ENCODE data around the gene CDC40.

CDC40 gene

DNA sequence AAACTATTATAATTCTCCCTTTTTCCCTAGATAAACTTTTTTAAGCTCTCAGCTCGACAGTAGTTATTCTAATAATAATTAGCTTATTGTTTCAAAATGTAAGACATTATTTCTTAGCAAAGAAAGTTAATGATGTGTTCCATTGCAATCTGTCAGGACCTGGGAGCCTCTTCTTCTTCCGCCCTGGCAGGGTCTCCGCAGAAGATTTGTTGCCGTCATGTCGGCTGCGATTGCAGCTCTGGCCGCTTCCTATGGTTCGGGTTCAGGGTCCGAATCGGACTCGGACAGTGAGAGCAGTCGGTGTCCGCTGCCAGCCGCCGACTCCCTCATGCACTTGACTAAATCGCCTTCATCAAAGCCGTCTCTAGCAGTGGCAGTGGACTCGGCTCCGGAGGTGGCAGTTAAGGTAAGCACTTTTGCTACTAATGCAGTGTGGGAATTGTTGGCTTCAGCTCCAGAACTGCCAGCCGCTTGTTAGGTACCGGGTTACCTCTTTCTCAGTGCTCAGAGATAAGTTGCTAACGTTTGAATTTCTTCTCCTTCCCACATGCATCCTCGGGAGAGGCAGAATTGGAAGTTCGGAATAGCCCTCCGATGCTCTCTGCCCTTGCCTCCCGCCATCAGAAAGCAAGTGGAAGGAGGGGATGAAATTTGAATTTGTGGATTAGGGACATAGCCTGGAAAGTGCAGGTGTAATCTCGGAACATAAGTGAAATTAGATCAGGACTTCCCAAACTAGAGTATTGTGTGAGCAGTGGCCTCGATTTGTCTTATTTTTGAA lies at the start of gene CDC40:
TSS of gene CDC40 (plus strand) at position 200 of the 781 bp plus-strand sequence. CDS start at position 218, 18 bp downstream.
- peak within 1 kb of the TSS; percentile 89 for H3K4me3 ChIP-seq (ENCODE audit: low read depth, low read length)
- peak within 1 kb of the TSS; percentile 84 for H2AFZ ChIP-seq (ENCODE audit: low read length, unreplicated experiment)
- peaks cover 45% of the 10 kb centered on the region for H3K4me1 ChIP-seq (ENCODE audit: control insufficient read depth, insufficient read depth, low read length, unreplicated experiment)
- no peaks in the 10 kb centered on the region for H3K36me3 ChIP-seq (ENCODE audit: insufficient read depth, low read length)
- H3K27ac ChIP-seq (ENCODE audit: low read depth, low read length) = peak within 1 kb of the TSS; percentile 82
- H3K27me3 ChIP-seq (ENCODE audit: insufficient read depth, low read length) = no peaks in the 10 kb centered on the region
- peaks cover 75% of the 10 kb centered on the region for H3K79me2 ChIP-seq (ENCODE audit: control insufficient read depth, insufficient read depth, low read length, unreplicated experiment)

DNA sequence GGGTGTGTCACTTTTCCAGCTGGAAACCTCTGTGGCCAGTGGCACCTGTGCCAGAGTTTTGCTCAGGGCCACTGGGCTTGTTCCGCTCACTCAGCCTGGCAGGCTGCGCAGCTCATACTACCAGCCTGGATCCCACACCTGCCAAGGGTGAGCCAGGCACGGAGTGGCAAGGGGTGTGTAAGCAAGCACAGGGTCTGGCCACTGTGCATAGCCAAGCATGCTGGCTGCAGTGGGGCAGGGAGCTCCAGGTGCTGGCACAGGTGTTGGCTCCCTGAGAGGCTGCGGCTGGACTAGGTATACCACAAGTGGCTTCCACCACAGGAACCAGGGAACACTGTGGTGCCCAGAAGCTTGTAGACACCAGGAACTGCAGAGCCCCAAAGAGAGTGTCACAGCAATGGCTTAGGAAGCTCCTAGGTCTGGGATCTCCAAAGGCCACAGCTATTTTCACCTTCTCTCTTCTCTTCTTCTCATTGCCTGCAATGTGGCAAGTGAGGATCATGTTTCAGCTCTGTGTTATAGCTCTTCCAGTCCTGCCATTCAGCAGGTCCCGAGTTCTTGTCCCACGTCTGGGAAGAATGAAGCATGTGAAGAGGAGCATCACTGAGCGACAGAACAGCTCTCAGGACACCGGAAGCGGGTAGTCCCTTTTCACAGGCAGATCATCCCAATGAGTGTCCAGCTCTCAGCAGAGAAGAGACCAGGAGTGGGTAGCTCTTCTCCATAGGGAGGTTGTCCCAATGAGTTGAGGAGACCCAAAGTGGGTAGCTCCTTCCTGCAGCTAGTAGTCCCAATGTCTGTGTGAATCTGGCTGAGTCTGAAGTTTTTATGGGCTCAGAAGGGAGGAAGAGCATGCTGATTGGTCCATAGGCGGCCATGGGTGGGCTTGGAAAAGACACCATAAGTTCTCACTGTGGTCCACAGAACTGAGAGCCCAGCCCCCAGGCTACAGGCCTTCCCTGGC lies 42.0 kb upstream of the CDC40 start:
- H3K27me3 ChIP-seq (ENCODE audit: insufficient read depth, low read length) = no peaks in the 10 kb centered on the region
- H3K36me3 ChIP-seq (ENCODE audit: insufficient read depth, low read length) = no peaks in the 10 kb centered on the region; the same call in 1 of the 2 replicates
- H3K4me1 ChIP-seq (ENCODE audit: control insufficient read depth, insufficient read depth, low read length, unreplicated experiment) = no peaks in the 10 kb centered on the region
- H2AFZ ChIP-seq (ENCODE audit: low read length, unreplicated experiment) = no peak overlapping the region
- H3K27ac ChIP-seq (ENCODE audit: low read depth, low read length) = no peak overlapping the region
- no peaks in the 10 kb centered on the region for H3K79me2 ChIP-seq (ENCODE audit: control insufficient read depth, insufficient read depth, low read length, unreplicated experiment)
- H3K4me3 ChIP-seq (ENCODE audit: low read depth, low read length) = no peak overlapping the region

DNA sequence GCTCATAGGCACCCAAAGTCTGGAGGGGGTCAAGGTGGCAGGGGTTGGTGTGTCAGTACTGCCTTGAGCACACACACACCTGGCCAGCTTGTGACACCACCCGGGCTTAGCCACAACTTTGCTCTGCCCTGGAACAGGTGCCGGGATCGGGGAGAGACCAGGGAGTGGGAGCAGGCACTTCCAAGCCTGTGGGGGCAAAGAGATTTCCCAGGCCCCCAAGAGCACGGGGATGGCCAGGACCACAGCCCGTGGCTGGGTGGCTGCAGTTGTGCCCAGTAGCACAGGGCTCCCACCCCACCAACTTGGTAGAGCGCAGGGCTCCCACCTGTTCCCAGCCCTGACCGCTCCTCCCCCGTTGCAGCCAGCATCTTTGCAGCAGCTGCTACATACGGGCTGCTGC lies 41.2 kb upstream of the CDC40 start:
- H3K4me1 ChIP-seq (ENCODE audit: control insufficient read depth, insufficient read depth, low read length, unreplicated experiment) = no peaks in the 10 kb centered on the region
- no peaks in the 10 kb centered on the region for H3K79me2 ChIP-seq (ENCODE audit: control insufficient read depth, insufficient read depth, low read length, unreplicated experiment)
- no peak overlapping the region for H3K27ac ChIP-seq (ENCODE audit: low read depth, low read length)
- H3K4me3 ChIP-seq (ENCODE audit: low read depth, low read length) = no peak overlapping the region
- H3K36me3 ChIP-seq (ENCODE audit: insufficient read depth, low read length) = no peaks in the 10 kb centered on the region; the same call in 1 of the 2 replicates
- no peaks in the 10 kb centered on the region for H3K27me3 ChIP-seq (ENCODE audit: insufficient read depth, low read length)
- no peak overlapping the region for H2AFZ ChIP-seq (ENCODE audit: low read length, unreplicated experiment)

DNA sequence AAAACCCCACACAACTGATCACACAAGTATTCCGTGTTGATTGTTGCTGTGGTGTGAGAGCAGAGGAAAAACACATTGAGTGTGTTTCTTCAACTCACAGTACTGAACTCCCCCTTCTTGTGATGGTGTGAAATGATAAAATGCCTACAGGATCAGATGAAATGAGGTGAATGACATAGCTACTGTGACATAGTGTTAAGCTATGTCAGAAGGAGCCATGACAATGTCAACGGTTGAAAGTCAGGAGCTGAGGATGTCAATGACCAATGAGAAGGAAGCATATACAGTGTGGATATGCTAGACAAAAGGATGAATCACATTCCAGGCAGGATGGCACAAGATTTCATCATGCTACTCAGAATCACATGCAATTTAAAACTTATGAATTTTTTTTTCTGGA lies 39.6 kb upstream of the CDC40 start:
- Histone ChIP-seq H3K79me2 (ENCODE audit: control insufficient read depth, insufficient read depth, low read length, unreplicated experiment) (no peaks in the 10 kb centered on the region), H2AFZ (ENCODE audit: low read length, unreplicated experiment) (no peak overlapping the region), H3K27ac (ENCODE audit: low read depth, low read length) (no peak overlapping the region), H3K36me3 (ENCODE audit: insufficient read depth, low read length) (no peaks in the 10 kb centered on the region; the same call in 1 of the 2 replicates), H3K27me3 (ENCODE audit: insufficient read depth, low read length) (no peaks in the 10 kb centered on the region), H3K4me1 (ENCODE audit: control insufficient read depth, insufficient read depth, low read length, unreplicated experiment) (no peaks in the 10 kb centered on the region), H3K4me3 (ENCODE audit: low read depth, low read length) (no peak overlapping the region)

DNA sequence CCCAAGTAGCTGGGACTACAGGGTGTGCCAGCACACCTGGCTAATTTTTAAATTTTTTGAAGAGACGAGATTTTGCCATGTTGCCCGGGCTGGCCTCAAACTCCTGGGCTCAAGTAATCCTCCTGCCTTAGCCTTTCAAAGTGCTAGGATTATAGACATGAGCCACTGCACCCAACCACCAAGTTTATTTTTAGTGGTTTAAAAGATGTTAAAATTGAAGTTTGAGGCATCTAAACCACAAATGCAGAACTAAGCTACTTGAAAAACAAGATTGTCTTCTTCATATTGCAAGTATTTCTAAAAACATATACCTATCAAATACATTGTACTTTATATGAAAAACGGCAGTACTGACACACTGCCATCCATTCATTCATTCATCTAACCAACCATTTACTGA lies 32.4 kb upstream of the CDC40 start:
- Histone ChIP-seq H3K36me3 (ENCODE audit: insufficient read depth, low read length) (peaks cover 2% of the 10 kb centered on the region; the same call in 1 of the 2 replicates), H3K27ac (ENCODE audit: low read depth, low read length) (no peak overlapping the region), H3K4me3 (ENCODE audit: low read depth, low read length) (no peak overlapping the region), H2AFZ (ENCODE audit: low read length, unreplicated experiment) (no peak overlapping the region), H3K27me3 (ENCODE audit: insufficient read depth, low read length) (no peaks in the 10 kb centered on the region), H3K79me2 (ENCODE audit: control insufficient read depth, insufficient read depth, low read length, unreplicated experiment) (peaks cover 4% of the 10 kb centered on the region), H3K4me1 (ENCODE audit: control insufficient read depth, insufficient read depth, low read length, unreplicated experiment) (no peaks in the 10 kb centered on the region)

DNA sequence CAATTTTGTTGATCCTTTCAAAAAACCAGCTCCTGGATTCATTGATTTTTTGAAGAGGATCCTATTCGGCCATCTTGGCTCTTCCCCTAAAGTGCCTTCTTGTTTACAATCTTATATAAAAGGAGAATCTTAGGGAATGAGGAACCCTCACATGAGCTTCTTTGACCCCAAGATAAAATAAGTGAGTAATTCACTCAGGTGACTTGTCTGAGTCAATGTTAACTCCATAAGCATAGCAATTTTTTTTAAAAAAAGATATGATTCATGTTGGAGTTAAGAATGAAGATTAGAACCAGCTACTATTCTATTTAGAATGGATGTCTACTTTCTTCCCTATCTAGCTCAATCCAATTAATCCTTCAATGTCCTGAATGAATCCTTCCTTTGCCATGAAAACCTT lies 21.7 kb upstream of the CDC40 start:
- peaks cover 10% of the 10 kb centered on the region for H3K79me2 ChIP-seq (ENCODE audit: control insufficient read depth, insufficient read depth, low read length, unreplicated experiment)
- H2AFZ ChIP-seq (ENCODE audit: low read length, unreplicated experiment) = no peak overlapping the region
- H3K4me3 ChIP-seq (ENCODE audit: low read depth, low read length) = no peak overlapping the region
- H3K27ac ChIP-seq (ENCODE audit: low read depth, low read length) = no peak overlapping the region
- no peaks in the 10 kb centered on the region for H3K27me3 ChIP-seq (ENCODE audit: insufficient read depth, low read length)
- H3K36me3 ChIP-seq (ENCODE audit: insufficient read depth, low read length) = no peaks in the 10 kb centered on the region
- no peaks in the 10 kb centered on the region for H3K4me1 ChIP-seq (ENCODE audit: control insufficient read depth, insufficient read depth, low read length, unreplicated experiment)

DNA sequence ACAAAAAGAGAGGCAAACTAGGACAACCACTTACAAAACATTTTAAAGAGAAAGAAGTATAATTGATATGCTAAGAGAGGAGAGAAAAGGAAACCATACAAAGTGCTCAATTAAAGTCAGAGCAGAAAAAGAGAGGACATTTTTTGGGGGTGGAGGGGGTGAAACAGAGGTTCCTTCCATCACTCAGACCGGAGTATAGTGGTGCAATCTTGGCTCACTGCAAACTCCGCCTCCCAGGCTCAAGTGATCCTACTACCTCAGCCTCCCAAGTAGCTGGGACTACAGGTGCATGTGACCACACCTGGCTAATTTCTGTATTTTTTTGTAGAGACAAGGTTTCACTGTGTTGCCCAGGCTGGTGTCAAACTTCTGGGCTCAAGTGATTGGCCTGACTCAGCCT lies 10.1 kb upstream of the CDC40 start:
- peaks cover 58% of the 10 kb centered on the region for H3K79me2 ChIP-seq (ENCODE audit: control insufficient read depth, insufficient read depth, low read length, unreplicated experiment)
- H3K27me3 ChIP-seq (ENCODE audit: insufficient read depth, low read length) = no peaks in the 10 kb centered on the region
- no peak overlapping the region for H3K27ac ChIP-seq (ENCODE audit: low read depth, low read length)
- H3K4me3 ChIP-seq (ENCODE audit: low read depth, low read length) = no peak overlapping the region
- H3K36me3 ChIP-seq (ENCODE audit: insufficient read depth, low read length) = no peaks in the 10 kb centered on the region
- no peak overlapping the region for H2AFZ ChIP-seq (ENCODE audit: low read length, unreplicated experiment)
- no peaks in the 10 kb centered on the region for H3K4me1 ChIP-seq (ENCODE audit: control insufficient read depth, insufficient read depth, low read length, unreplicated experiment)

DNA sequence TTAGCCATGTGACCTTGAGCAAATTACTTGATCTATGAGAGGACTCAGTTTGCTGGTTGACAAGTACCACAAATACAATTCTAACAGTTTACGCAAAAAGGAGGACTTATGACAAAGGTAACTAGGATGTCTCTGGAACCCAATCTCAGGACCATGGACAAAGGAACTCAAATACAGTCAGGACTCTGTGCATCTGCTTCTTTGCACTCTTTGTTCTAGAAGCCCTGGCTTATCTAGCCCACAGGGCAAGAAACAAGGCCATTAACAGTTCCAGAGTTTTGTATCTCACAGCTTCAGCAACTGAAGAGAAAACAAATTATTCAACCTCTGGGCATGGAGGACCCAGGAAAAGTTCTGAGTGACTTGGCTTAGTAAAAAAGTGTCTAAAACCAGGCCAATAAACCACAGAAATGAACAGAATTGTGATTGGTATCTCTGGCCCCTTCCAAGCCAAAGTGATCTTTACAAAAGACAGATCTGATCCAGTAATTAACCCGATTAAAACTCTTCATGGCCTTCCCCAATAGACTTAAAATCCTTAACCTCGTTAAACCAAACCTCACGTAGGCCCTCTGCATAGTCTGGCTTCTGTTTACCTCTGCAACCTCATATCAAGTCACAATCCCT lies 6.6 kb upstream of the CDC40 start:
- no peaks in the 10 kb centered on the region for H3K36me3 ChIP-seq (ENCODE audit: insufficient read depth, low read length)
- no peak overlapping the region for H3K27ac ChIP-seq (ENCODE audit: low read depth, low read length)
- H2AFZ ChIP-seq (ENCODE audit: low read length, unreplicated experiment) = no peak overlapping the region
- no peak overlapping the region for H3K4me3 ChIP-seq (ENCODE audit: low read depth, low read length)
- H3K27me3 ChIP-seq (ENCODE audit: insufficient read depth, low read length) = no peaks in the 10 kb centered on the region
- peaks cover 73% of the 10 kb centered on the region for H3K79me2 ChIP-seq (ENCODE audit: control insufficient read depth, insufficient read depth, low read length, unreplicated experiment)
- H3K4me1 ChIP-seq (ENCODE audit: control insufficient read depth, insufficient read depth, low read length, unreplicated experiment) = peaks cover 11% of the 10 kb centered on the region

DNA sequence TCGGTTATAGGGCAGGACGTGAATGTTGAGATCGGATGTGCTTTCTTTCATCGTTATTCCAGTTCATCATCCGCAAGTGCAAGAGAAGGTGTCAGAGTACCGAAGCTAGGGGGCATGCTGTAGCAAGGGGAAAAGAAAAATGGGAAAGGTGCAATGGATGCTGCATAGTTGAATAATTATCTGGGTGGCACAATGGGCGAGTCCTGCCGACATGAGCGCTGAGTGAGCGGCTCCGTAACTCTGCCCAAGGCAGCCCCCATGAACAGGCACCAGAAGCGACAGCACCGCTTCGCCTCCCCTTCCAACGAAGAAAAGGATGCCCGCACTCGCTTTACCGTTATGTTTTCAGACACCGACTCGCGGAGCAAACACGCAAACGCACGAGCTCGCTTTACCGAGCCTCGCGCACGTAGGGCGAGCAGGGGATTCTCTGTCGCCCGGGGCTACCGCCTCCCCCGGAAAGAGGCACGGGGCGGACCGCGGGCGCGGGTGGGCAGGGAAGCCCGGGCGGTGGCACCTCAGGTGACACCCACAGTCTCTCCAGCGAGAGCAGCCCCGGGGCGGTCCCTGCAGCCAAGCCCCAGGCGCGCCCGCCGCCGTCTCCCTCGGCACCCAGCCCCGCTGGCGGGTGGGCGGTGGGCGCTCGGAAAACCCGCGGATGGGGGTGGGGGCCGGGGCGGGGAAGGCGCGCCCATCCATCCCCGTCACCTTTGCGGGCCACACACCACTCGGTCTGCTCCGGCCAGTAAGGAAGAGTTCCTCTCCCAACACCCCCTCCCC lies 1.4 kb upstream of the CDC40 start:
- Histone ChIP-seq H3K36me3 (ENCODE audit: insufficient read depth, low read length) (no peaks in the 10 kb centered on the region), H2AFZ (ENCODE audit: low read length, unreplicated experiment) (peak overlapping the region; percentile 84), H3K4me3 (ENCODE audit: low read depth, low read length) (peak overlapping the region; percentile 89), H3K27me3 (ENCODE audit: insufficient read depth, low read length) (no peaks in the 10 kb centered on the region), H3K79me2 (ENCODE audit: control insufficient read depth, insufficient read depth, low read length, unreplicated experiment) (peaks cover 76% of the 10 kb centered on the region), H3K27ac (ENCODE audit: low read depth, low read length) (peak overlapping the region; percentile 82; the same call in 1 of the 2 replicates), H3K4me1 (ENCODE audit: control insufficient read depth, insufficient read depth, low read length, unreplicated experiment) (peaks cover 34% of the 10 kb centered on the region)

Measured in ACC112 (cell line).